Neural progenitor cell (in vitro differentiated cells): Measurements from ENCODE around the gene PCDHA6. TPM values are rescaled to one million over a fixed set of nuclear protein-coding genes. Genes with fewer than 3 reads are reported as not detected.
A peak's percentile ranks its signal among the peaks of the same experiment; 100 is the strongest.

Experiments used
- DNase-seq: peaks from one replicate; pipeline ENCODE4 v3.0.0-alpha.2; 2016; ENCODE audit warnings: low spot score
- H2AFZ ChIP-seq: fragments of 200-600 bp; sonication (generic); replicated peaks from 2 replicates; pipeline ENCODE4 v1.6.1; 2016; ENCODE audit warnings: antibody characterized with exemption
- H3F3A ChIP-seq: fragments of 200-600 bp; sonication (generic); 2 replicates; pipeline ENCODE4 v1.6.1; 2016; ENCODE audit warnings: antibody characterized with exemption, low read depth
- H3K27ac ChIP-seq: fragments of 200-600 bp; sonication (generic); 2 replicates; pipeline ENCODE4 v1.5.1; 2016; ENCODE audit warnings: mild to moderate bottlenecking
- H3K27me3 ChIP-seq: fragments of 200-600 bp; sonication (generic); 2 replicates; pipeline ENCODE4 v1.6.1; 2016; ENCODE audit warnings: mild to moderate bottlenecking, moderate library complexity
- H3K36me3 ChIP-seq: fragments of 200-600 bp; sonication (generic); 2 replicates; pipeline ENCODE4 v1.5.1; 2016
- H3K4me1 ChIP-seq: fragments of 200-600 bp; sonication (generic); 2 replicates; pipeline ENCODE4 v1.6.1; 2016; ENCODE audit warnings: mixed run types
- H3K4me2 ChIP-seq: fragments of 200-600 bp; sonication (generic); 2 replicates; pipeline ENCODE4 v1.6.1; 2016
- H3K4me3 ChIP-seq: fragments of 200-600 bp; sonication (generic); 2 replicates; pipeline ENCODE4 v1.5.1; 2016
- H3K79me2 ChIP-seq: fragments of 200-600 bp; sonication (generic); 2 replicates; pipeline ENCODE4 v1.6.1; 2016; ENCODE audit warnings: low read depth
- H3K9ac ChIP-seq: fragments of 200-600 bp; sonication (generic); 2 replicates; pipeline ENCODE4 v1.6.1; 2016
- H3K9me3 ChIP-seq: fragments of 200-600 bp; sonication (generic); 2 replicates; pipeline ENCODE4 v1.5.1; 2016; ENCODE audit warnings: low read depth
- H4K20me1 ChIP-seq: fragments of 200-600 bp; sonication (generic); 2 replicates; pipeline ENCODE4 v1.6.1; 2016; ENCODE audit warnings: low read depth
- H3K27ac Mint-ChIP-seq: 3 replicates; pipeline ENCODE4 v1.8.0; 2021; ENCODE audit warnings: mixed read lengths
- H3K27me3 Mint-ChIP-seq: 2 replicates; pipeline ENCODE4 v1.8.0; 2022; ENCODE audit warnings: low read depth, mild to moderate bottlenecking, inconsistent platforms, moderate library complexity, mixed read lengths; ENCODE audit not compliant: insufficient read depth
- H3K36me3 Mint-ChIP-seq: 3 replicates; pipeline ENCODE4 v1.8.0; 2021; ENCODE audit warnings: mixed read lengths
- H3K4me1 Mint-ChIP-seq: 3 replicates; pipeline ENCODE4 v1.8.0; 2021; ENCODE audit warnings: mixed read lengths
- H3K4me3 Mint-ChIP-seq: 3 replicates; pipeline ENCODE4 v1.8.0; 2021; ENCODE audit warnings: mild to moderate bottlenecking, moderate library complexity, mixed read lengths
- H3K9me3 Mint-ChIP-seq: 3 replicates; pipeline ENCODE4 v1.8.0; 2020; ENCODE audit warnings: mixed read lengths
- CTCF ChIP-seq: fragments of 200-600 bp; sonication (generic); IDR thresholded peaks from 2 replicates; pipeline ENCODE4 v1.5.1; 2017; ENCODE audit warnings: antibody characterized with exemption, mild to moderate bottlenecking
- EZH2 ChIP-seq: fragments of 200-600 bp; sonication (generic); IDR thresholded peaks from 2 replicates; pipeline ENCODE4 v1.6.1; 2017; ENCODE audit warnings: antibody characterized with exemption, mild to moderate bottlenecking, moderate library complexity
- EZH2phosphoT487 ChIP-seq: fragments of 200-600 bp; sonication (generic); IDR thresholded peaks from 2 replicates; pipeline ENCODE4 v1.6.1; 2017; ENCODE audit warnings: antibody characterized with exemption
- total RNA-seq: library from RNA; depleted of rRNA; stranded (reverse); fragments of >200 nt; gene quantifications from 2 replicates; pipeline ENCODE4 v1.2.3, GENCODE V29; 2015; ENCODE audit warnings: low replicate concordance

The PCDHA6 gene
- total RNA-seq, 1 donor from 2014 or later, result 2.0 TPM

DNA sequence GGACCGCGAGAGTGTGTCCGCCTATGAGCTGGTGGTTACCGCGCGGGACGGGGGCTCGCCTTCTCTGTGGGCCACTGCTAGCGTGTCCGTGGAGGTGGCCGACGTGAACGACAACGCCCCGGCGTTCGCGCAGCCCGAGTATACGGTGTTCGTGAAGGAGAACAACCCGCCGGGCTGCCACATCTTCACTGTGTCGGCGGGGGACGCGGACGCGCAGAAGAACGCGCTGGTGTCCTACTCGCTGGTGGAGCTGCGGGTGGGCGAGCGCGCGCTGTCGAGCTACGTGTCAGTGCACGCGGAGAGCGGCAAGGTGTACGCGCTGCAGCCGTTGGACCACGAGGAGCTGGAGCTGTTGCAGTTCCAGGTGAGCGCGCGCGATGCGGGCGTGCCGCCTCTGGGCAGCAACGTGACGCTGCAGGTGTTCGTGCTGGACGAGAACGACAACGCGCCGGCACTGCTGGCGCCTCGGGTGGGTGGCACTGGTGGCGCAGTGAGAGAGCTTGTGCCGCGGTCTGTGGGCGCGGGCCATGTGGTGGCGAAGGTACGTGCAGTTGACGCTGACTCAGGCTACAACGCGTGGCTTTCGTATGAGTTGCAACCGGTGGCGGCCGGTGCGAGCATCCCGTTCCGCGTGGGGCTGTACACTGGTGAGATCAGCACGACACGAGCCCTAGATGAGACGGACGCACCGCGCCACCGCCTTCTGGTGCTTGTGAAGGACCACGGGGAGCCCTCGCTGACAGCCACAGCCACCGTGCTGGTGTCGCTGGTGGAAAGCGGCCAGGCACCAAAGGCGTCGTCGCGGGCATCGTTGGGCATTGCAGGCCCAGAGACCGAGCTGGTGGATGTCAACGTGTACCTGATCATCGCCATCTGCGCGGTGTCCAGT, 8.1 kb downstream of the PCDHA6 start:
- no peak overlapping the region for H3K27ac ChIP-seq
- peaks cover 11% of the 10 kb centered on the region for H3K36me3 ChIP-seq
- no peaks in the 10 kb centered on the region for H3K27me3 ChIP-seq
- H3K9me3 Mint-ChIP-seq, result peaks cover 46% of the 10 kb centered on the region
- peaks cover 28% of the 10 kb centered on the region for H3K36me3 Mint-ChIP-seq
- TF ChIP-seq EZH2 (no peak), EZH2phosphoT487 (no peak), CTCF (no peak)
- no peak overlapping the region for H2AFZ ChIP-seq
- no peaks in the 10 kb centered on the region for H3K4me1 Mint-ChIP-seq
- H3K79me2 ChIP-seq, result no peaks in the 10 kb centered on the region
- no peaks in the 10 kb centered on the region for H3F3A ChIP-seq
- no peak overlapping the region for H3K9ac ChIP-seq
- no peak overlapping the region for H3K4me3 Mint-ChIP-seq
- H4K20me1 ChIP-seq, result no peaks in the 10 kb centered on the region
- no peak overlapping the region for H3K4me3 ChIP-seq
- H3K27me3 Mint-ChIP-seq, result peaks cover 3% of the 10 kb centered on the region
- H3K27ac Mint-ChIP-seq, result no peak overlapping the region
- no peak for DNase-seq
- no peak overlapping the region for H3K4me2 ChIP-seq
- no peaks in the 10 kb centered on the region for H3K4me1 ChIP-seq
- no peaks in the 10 kb centered on the region for H3K9me3 ChIP-seq

DNA sequence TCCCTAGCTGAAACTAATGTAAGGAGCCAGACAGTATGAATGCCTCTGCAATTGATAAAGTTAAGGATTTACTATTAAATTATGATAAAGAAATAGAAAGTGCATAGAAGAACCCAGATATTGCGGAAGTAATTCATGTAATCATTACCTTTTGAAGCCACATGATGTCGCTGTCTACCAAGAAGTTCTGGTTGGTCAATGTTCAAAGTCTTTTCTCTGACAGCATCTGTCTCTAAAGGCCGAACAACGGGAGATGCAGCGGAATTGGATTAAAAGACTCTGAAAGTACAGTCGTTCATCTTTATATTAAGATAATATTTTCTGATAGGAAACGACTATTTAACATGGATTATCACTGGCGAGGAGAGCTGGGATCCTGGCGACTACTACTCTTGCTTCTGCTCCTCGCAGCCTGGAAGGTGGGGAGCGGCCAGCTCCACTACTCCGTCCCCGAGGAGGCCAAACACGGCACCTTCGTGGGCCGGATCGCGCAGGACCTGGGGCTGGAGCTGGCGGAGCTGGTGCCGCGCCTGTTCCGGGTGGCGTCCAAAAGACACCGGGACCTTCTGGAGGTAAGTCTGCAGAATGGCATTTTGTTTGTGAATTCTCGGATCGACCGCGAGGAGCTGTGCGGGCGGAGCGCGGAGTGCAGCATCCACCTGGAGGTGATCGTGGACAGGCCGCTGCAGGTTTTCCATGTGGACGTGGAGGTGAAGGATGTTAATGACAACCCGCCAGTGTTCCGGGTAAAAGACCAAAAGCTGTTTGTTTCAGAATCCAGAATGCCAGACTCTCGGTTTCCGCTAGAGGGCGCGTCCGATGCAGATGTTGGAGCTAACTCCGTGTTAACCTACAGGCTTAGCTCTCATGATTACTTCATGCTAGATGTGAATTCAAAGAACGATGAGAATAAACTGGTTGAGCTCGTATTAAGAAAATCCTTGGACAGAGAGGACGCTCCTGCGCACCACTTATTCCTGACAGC, 13.5 kb downstream of the PCDHA6 start, which contains the start of gene PCDHA8:
PCDHA8 (plus strand) TSS at position 210 of the 985 bp plus-strand sequence; CDS start at position 345, 135 bp downstream.
- Histone ChIP-seq H3K27ac (no peak within 1 kb of the TSS), H3K4me2 (no peak within 1 kb of the TSS), H3K4me1 (no peaks in the 10 kb centered on the region), H4K20me1 (no peaks in the 10 kb centered on the region), H3K9ac (no peak within 1 kb of the TSS), H3F3A (no peaks in the 10 kb centered on the region), H3K27me3 (no peaks in the 10 kb centered on the region), H2AFZ (no peak within 1 kb of the TSS), H3K79me2 (no peaks in the 10 kb centered on the region), H3K36me3 (no peaks in the 10 kb centered on the region), H3K9me3 (no peaks in the 10 kb centered on the region), H3K4me3 (no peak within 1 kb of the TSS)
- H3K27me3 Mint-ChIP-seq, result peaks cover 2% of the 10 kb centered on the region
- H3K36me3 Mint-ChIP-seq, result peaks cover 18% of the 10 kb centered on the region
- no peaks in the 10 kb centered on the region for H3K4me1 Mint-ChIP-seq
- H3K4me3 Mint-ChIP-seq, result no peak within 1 kb of the TSS
- H3K9me3 Mint-ChIP-seq, result peaks cover 37% of the 10 kb centered on the region
- DNase-seq, result peak; percentile 15
- TF ChIP-seq CTCF (peak; percentile 44), EZH2phosphoT487 (no peak), EZH2 (no peak)
- H3K27ac Mint-ChIP-seq, result no peak within 1 kb of the TSS

DNA sequence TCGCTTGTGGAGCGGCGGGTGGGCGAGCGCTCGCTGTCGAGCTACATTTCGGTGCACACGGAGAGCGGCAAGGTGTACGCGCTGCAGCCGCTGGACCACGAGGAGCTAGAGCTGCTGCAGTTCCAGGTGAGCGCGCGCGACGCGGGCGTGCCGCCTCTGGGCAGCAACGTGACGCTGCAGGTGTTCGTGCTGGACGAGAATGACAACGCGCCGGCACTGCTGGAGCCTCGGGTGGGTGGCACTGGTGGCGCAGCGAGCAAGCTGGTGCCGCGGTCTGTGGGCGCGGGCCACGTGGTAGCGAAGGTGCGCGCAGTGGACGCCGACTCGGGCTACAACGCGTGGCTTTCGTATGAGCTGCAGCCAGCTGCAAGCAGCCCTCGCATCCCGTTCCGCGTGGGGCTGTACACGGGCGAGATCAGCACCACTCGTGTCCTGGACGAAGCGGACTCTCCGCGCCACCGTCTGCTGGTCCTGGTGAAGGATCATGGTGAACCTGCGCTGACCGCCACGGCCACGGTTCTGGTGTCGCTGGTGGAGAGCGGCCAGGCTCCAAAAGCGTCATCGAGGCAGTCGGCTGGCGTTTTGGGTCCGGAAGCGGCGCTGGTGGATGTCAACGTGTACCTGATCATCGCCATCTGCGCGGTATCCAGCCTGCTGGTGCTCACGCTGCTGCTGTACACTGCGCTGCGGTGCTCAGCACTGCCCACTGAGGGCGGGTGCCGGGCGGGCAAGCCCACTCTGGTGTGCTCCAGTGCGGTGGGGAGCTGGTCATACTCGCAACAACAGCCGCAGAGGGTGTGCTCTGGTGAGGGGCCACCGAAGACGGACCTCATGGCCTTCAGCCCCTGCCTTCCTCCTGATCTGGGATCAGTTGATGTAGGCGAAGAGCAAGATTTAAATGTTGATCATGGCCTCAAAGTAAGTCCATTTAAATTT, 15.3 kb downstream of the PCDHA6 start:
- Histone ChIP-seq H3K4me2 (no peak overlapping the region), H3K9ac (no peak overlapping the region), H3K79me2 (no peaks in the 10 kb centered on the region), H2AFZ (no peak overlapping the region), H3K27me3 (no peaks in the 10 kb centered on the region), H3K9me3 (peaks cover 8% of the 10 kb centered on the region), H3F3A (no peaks in the 10 kb centered on the region), H3K36me3 (no peaks in the 10 kb centered on the region), H4K20me1 (no peaks in the 10 kb centered on the region), H3K4me1 (no peaks in the 10 kb centered on the region), H3K4me3 (no peak overlapping the region), H3K27ac (no peak overlapping the region)
- H3K36me3 Mint-ChIP-seq, result peaks cover 24% of the 10 kb centered on the region
- H3K27ac Mint-ChIP-seq, result no peak overlapping the region
- peaks cover 49% of the 10 kb centered on the region for H3K9me3 Mint-ChIP-seq
- peaks cover 2% of the 10 kb centered on the region for H3K27me3 Mint-ChIP-seq
- no peaks in the 10 kb centered on the region for H3K4me1 Mint-ChIP-seq
- no peak for TF ChIP-seq EZH2
- TF ChIP-seq EZH2phosphoT487, result no peak
- TF ChIP-seq CTCF, result no peak
- no peak overlapping the region for H3K4me3 Mint-ChIP-seq
- no peak for DNase-seq
